Right cardiac atrium (tissue), 5 donors: ENCODE results near the gene ZSCAN23. TPM values are rescaled to one million over a fixed set of nuclear protein-coding genes. Genes with fewer than 3 reads are reported as not detected.
A peak's percentile ranks its signal among the peaks of the same experiment; 100 is the strongest.

ENCODE experiments used
- ATAC-seq, 2 donors: fragments of 200-7000 bp; cut with Tn5 transposase; one replicate each; pipeline versions ENCODE4 v1.8.0 to v1.9.1; 2020; ENCODE audit warnings: moderate library complexity in 2 of 2, mild to moderate bottlenecking in 1 of 2
- DNase-seq, 3 donors: peaks; one replicate each; pipeline ENCODE4 v3.0.0-alpha.2; 2020
- H3K27ac ChIP-seq: one replicate; pipeline ENCODE4 v1.5.1; 2013; ENCODE audit warnings: mild to moderate bottlenecking, low read length, control low read depth, moderate library complexity
- H3K27me3 ChIP-seq: one replicate; pipeline ENCODE4 v1.6.1; 2013; ENCODE audit not compliant: control insufficient read depth, insufficient read depth
- H3K4me1 ChIP-seq: one replicate; pipeline ENCODE4 v1.6.1; 2013; ENCODE audit warnings: low read length; ENCODE audit not compliant: control insufficient read depth, insufficient read depth
- H3K4me3 ChIP-seq: one replicate; pipeline ENCODE4 v1.5.1; 2013; ENCODE audit warnings: low read length, control low read depth
- H3K9me3 ChIP-seq: one replicate; pipeline ENCODE4 v1.6.1; 2013; ENCODE audit warnings: low read length; ENCODE audit not compliant: control insufficient read depth
- WGBS: extraction: QIAGEN DNeasy Blood & Tissue Kit; methylation state at CpG from one replicate; pipeline ENCODE4 v1.1.7; 2013; 5-methylcytosine and 5-hydroxymethylcytosine counted together
- intact Hi-C, 4 donors: fragments of 100-400 bp; cut with DNase I; formaldehyde crosslinking; loops; one replicate each; pipeline versions ENCODE4 v1.11.0 to v1.14.0; 2022 to 2023
- polyA plus RNA-seq: library from polyadenylated mRNA; stranded (reverse); fragments of 200-250 nt; gene quantifications from one replicate; pipeline ENCODE4 v1.2.3, GENCODE V29; 2013
- total RNA-seq, 4 donors: library from RNA; stranded (reverse); fragmentation: NEBNext Ultra II Directional; extraction: Animal tissue kit (Norgen Biotek cat#: 25700); gene quantifications; one replicate each; pipeline ENCODE4 v1.2.1, GENCODE V29; 2021
- donor health status: healthy with polysubstance abuse.
- donor health status: DM: no; HTN: yes; CAD: no.
- donor health status: DM: no; HTN: no; CAD: no.
- donor health status: DM: no; HTN: yes; CAD: no; lungs with severe emphysema.
- donor health status: DM: yes; HTN: yes; CAD: no.

The ZSCAN23 gene
- total and polyA plus RNA-seq, 5 donors = 0.48 to 2.9 (median 1.9) TPM

- ATAC-seq (no peak), DNase-seq (no peak)
- Histone ChIP-seq H3K4me1 (peaks cover 2% of the 10 kb centered on the region), H3K27ac (no peak overlapping the region), H3K27me3 (no peaks in the 10 kb centered on the region), H3K4me3 (peak overlapping the region; percentile 97), H3K9me3 (no peaks in the 10 kb centered on the region)
- WGBS = 28% methylated on average over 8 of the region's 8 CpGs
- intact Hi-C loops = no loop called here
Observed at GRCh38 chr6:28400122-28400451, 43.2 kb downstream of the ZSCAN23 start.

- Histone ChIP-seq H3K27me3 (no peaks in the 10 kb centered on the region), H3K4me1 (peaks cover 2% of the 10 kb centered on the region), H3K4me3 (peak within 1 kb of the TSS; percentile 97), H3K27ac (peak within 1 kb of the TSS; percentile 9), H3K9me3 (no peaks in the 10 kb centered on the region)
- WGBS = under 1% methylated on average over 49 of the region's 49 CpGs
- ATAC-seq (peak; percentile 97 to 98), DNase-seq (peak; percentile 89 to 94 (median 92))
- intact Hi-C loops = no loop called here
Observed at GRCh38 chr6:28399350-28400121, 43.8 kb downstream of the ZSCAN23 start, which contains the start of gene ZSCAN12. Gene ZSCAN12, minus strand, starts transcription at chr6:28399747. Its CDS starts 1,342 bp downstream, at chr6:28398405.

DNA sequence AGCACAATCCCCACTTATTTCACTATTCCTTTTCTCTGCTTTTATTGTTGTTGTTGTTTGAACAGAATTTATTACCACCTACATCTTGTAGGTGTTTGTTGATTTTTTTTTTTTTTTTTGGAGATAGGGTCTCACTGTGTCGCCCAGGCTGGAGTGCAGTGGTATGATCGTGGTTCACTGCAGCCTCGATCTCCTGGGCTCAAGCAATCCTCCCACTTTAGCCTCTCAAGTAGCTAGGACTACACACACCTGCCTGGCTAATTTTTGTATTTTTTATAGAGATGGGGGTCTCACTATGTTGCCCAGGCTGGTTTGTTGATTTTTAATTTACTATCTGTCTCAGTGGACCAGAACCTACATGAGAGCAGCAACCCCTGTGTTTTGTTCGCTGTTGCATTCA, 47.4 kb downstream of the ZSCAN23 start:
- no peak for DNase-seq
- ATAC-seq = no peak
- no peak overlapping the region for H3K27ac ChIP-seq
- no peaks in the 10 kb centered on the region for H3K27me3 ChIP-seq
- no peak overlapping the region for H3K4me3 ChIP-seq
- no peaks in the 10 kb centered on the region for H3K9me3 ChIP-seq
- intact Hi-C loops = no loop called here
- H3K4me1 ChIP-seq = peaks cover 2% of the 10 kb centered on the region
- WGBS = 94% methylated on average over 4 of the region's 4 CpGs

DNA sequence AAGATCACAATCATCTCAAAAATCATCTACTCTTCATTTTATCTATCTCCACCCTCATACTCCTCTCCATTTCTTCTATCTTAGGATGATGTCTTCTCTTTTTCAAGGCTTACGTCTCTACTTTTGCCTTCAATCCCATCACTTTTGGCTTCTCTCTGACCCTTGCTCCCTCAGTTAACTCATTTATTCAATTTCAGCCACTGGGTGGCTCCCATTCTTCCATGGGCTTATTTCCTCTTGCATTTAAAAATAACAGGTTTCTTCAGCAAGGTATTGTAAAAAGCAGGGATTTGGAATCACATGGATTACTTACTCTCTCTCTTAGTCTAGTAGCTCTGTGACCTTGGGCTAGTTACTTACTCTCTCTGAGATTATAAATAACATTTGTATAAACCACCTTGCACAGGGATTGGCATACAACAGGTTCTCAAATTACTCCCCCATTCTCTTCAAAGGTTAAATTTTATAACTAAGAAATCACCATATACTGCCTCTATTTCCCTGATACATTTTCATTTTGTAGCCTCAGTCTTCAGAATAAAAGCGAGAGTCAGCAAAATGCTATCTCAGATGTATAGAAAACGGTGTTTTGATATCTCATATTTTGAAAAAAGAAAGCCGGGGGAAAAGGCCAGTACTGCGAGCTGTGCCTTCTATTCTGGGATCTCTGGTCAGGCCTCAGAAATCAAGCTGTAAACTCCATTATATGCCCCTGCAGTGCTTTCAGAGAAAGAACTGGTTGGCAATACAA, 49.2 kb downstream of the ZSCAN23 start:
- H3K4me3 ChIP-seq = no peak overlapping the region
- no peak for ATAC-seq
- H3K27me3 ChIP-seq = no peaks in the 10 kb centered on the region
- no peak overlapping the region for H3K27ac ChIP-seq
- no peak for DNase-seq
- 69% methylated on average over 5 of the region's 5 CpGs for WGBS
- peaks cover 2% of the 10 kb centered on the region for H3K4me1 ChIP-seq
- intact Hi-C loops = no loop called here
- H3K9me3 ChIP-seq = no peaks in the 10 kb centered on the region

- intact Hi-C loops = no loop called here
- Histone ChIP-seq H3K4me1 (no peaks in the 10 kb centered on the region), H3K4me3 (no peak overlapping the region), H3K27ac (no peak overlapping the region), H3K27me3 (no peaks in the 10 kb centered on the region), H3K9me3 (no peaks in the 10 kb centered on the region)
- DNase-seq (no peak), ATAC-seq (no peak)
- WGBS = 89% methylated on average over 8 of the region's 8 CpGs
Observed at GRCh38 chr6:28390688-28391087, 52.6 kb downstream of the ZSCAN23 start.

- H3K4me3 ChIP-seq = no peak overlapping the region
- WGBS = 73% methylated on average over 2 of the region's 2 CpGs
- intact Hi-C loops = loop anchor here in 1 of 4 donors (10.0 kb wide), 1 partner anchor 259 kb away; the partner anchor contains the start of gene ZSCAN16
Observed at GRCh38 chr6:28384143-28384533, 59.2 kb downstream of the ZSCAN23 start.

DNA sequence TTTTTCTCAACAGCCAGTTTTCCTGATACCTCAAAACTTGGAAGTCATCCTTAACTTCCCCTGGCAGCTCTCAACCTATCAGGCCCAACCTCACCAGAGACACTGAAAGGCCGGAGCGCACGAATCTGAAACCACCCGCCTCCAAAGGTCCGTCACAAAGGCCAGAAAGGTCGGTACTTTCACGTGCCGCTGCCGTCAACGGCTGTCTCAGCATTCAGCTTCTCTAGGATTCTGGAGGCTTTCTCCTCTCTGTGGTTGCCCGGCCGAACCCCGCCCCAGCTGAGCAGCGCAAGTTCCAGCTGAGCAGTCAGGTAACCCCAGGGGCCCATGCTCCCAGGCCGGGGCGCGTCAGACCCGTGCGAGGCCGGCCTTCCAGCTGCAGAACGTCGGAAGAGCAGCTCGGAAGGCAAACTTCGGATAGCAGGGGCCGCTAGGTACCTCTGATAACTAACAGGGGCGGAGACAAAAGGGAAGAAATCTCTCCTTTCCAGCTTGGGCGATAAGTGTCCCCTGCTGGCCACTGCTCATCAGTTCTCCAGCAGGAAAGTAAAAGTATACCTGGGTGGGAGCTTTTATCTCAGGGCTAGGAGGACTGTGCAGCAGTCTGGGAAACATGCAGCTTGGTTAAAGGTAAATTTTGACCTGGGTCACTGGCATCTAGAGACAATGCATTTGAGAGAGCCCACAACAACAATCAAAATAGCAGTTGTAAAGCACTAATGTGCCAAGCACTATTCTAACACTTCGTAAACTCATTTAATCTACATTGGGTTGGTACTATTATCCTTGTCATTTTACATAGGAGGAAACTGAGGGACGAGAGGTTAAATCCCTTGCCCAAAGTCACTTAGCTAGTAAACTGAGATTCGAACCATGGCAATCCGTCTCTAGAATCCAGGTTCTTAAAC, 59.8 kb downstream of the ZSCAN23 start:
- peak; percentile 96 to 97 for ATAC-seq
- Histone ChIP-seq H3K27ac (peak overlapping the region; percentile 94), H3K9me3 (no peaks in the 10 kb centered on the region), H3K27me3 (no peaks in the 10 kb centered on the region), H3K4me1 (peaks cover 2% of the 10 kb centered on the region), H3K4me3 (peak overlapping the region; percentile 65)
- intact Hi-C loops = loop anchor here in 1 of 4 donors (10.0 kb wide), 1 partner anchor 259 kb away; the partner anchor contains the start of gene ZSCAN16
- peak; percentile 86 to 92 (median 91) for DNase-seq
- 16% methylated on average over 31 of the region's 31 CpGs for WGBS

More at GRCh38 chr6:28384143-28384533, 59.2 kb downstream of the ZSCAN23 start:
- Histone ChIP-seq H3K4me1 (peaks cover 2% of the 10 kb centered on the region), H3K27ac (no peak overlapping the region), H3K9me3 (no peaks in the 10 kb centered on the region), H3K27me3 (no peaks in the 10 kb centered on the region)
- no peak for DNase-seq
- ATAC-seq = no peak

Other genes starting within 250 kb of the ZSCAN23 start
- 10 to 100 TPM in 1 of 4 donors, 1 to 10 TPM in 3; 8.4 to 11.3 (median 8.8) TPM for gene ZSCAN9, start 218.2 kb downstream of the ZSCAN23 start, total RNA-seq
- 8.7 TPM for gene ZSCAN9, start 218.2 kb downstream of the ZSCAN23 start, polyA plus RNA-seq
- gene ZKSCAN4, start 191.2 kb downstream of the ZSCAN23 start, total RNA-seq = 1 to 10 TPM; 3.3 to 4.0 (median 3.6) TPM
- gene ZKSCAN4, start 191.2 kb downstream of the ZSCAN23 start, polyA plus RNA-seq = 1.5 TPM
- gene NKAPL, start 184.2 kb downstream of the ZSCAN23 start, total RNA-seq = 1 to 10 TPM; 6.1 to 6.4 (median 6.2) TPM
- 5.5 TPM for gene NKAPL, start 184.2 kb downstream of the ZSCAN23 start, polyA plus RNA-seq
- gene ZSCAN26, start 176.3 kb downstream of the ZSCAN23 start, total RNA-seq = 10 to 100 TPM; 12.0 to 20.2 (median 15.2) TPM
- 11.4 TPM for gene ZSCAN26, start 176.3 kb downstream of the ZSCAN23 start, polyA plus RNA-seq
- 1 to 10 TPM; 3.0 to 3.6 (median 3.2) TPM for gene PGBD1, start 161.9 kb downstream of the ZSCAN23 start, total RNA-seq
- 2.3 TPM for gene PGBD1, start 161.9 kb downstream of the ZSCAN23 start, polyA plus RNA-seq
- 10 to 100 TPM in 2 of 4 donors, 1 to 10 TPM in 2; 8.3 to 18.4 (median 10.2) TPM for gene ZSCAN31, start 107.3 kb downstream of the ZSCAN23 start, total RNA-seq
- gene ZSCAN31, start 107.3 kb downstream of the ZSCAN23 start, polyA plus RNA-seq = 3.9 TPM
- gene ZKSCAN3, start 93.5 kb downstream of the ZSCAN23 start, total RNA-seq = 1 to 10 TPM; 4.1 to 7.2 (median 6.0) TPM
- 1.7 TPM for gene ZKSCAN3, start 93.5 kb downstream of the ZSCAN23 start, polyA plus RNA-seq
- 1 to 10 TPM; 3.6 to 4.2 (median 3.9) TPM for gene ZSCAN12, start 43.7 kb downstream of the ZSCAN23 start, total RNA-seq
- gene ZSCAN12, start 43.7 kb downstream of the ZSCAN23 start, polyA plus RNA-seq = 1.4 TPM
- not detected for gene GPX6, start 72.3 kb upstream of the ZSCAN23 start, total RNA-seq
- gene GPX6, start 72.3 kb upstream of the ZSCAN23 start, polyA plus RNA-seq = not detected
- not detected for gene GPX5, start 82.4 kb upstream of the ZSCAN23 start, total RNA-seq
- gene GPX5, start 82.4 kb upstream of the ZSCAN23 start, polyA plus RNA-seq = not detected